GM18951 (cell line): ENCODE measurements around the gene SULT1A2.
"Not testable (repeated sequence)": the region's sequence is repeated elsewhere in the genome, so short reads cannot be mapped to it uniquely, and the experiment has no call there.

Experiments used
- POLR2A ChIP-seq: IDR thresholded peaks from 4 replicates; pipeline ENCODE4 v1.6.1; 2011; ENCODE audit warnings: mild to moderate bottlenecking; ENCODE audit not compliant: insufficient read length, insufficient read depth; ENCODE audit errors: extremely low read depth
- in situ Hi-C: fragments of 300-500 bp; cut with MboI; formaldehyde crosslinking; loops from one replicate; pipeline ENCODE4 v1.12.0; 2022; ENCODE audit warnings: low sequenced_read_pairs, mixed read lengths, inconsistent platforms; ENCODE audit not compliant: unreplicated experiment

The SULT1A2 gene

DNA sequence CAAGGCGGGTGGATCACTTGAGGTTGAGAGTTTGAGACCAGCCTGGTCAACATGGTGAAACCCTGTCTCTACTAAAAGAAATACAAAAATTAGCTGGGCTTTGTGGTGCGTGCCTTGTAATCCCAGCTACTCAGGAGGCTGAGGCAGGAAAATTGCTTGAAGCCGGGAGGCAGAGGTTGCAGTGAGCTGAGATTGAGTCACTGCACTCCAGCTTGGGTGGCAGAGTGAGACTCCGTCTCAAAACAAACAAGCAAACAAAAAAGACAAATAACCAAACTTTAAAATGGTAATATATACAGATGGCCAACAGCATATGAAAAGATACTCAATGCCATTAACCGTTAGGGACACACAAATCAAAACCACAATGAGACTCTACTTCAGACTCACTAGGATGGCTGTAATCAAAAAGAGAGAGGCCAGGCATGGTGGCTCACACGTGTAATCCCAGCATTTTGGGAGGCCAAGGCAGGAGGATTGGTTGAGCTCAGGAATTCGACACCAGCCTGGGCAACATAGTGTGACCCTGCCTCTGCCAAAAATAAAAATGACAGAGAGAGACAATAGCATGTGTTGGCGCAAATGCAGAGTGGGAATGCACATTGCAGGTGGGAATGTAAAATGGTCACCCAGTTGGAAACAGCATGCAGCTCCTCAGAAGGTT lies 21.3 kb downstream of the SULT1A2 start:
- in situ Hi-C loops = no loop called here
- no peak for TF ChIP-seq POLR2A

DNA sequence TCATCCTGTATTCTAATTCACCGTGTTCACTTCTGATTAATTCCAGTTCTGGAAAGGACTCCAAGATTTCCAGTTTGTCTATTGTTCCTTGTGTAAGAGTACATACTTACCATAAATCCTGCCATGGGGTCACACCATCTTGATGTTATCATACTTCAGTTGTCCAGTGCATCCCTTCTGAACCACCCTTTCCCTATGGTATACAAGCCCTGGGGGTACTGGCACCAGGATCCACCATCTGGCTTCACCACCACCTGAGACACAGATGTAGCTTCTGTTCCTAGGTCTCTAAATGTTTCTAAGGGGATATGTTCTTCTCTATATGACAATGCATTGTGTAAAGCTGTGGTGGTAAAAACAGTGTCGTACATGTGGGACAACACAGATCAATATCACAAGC lies 21.9 kb downstream of the SULT1A2 start:
- TF ChIP-seq POLR2A = no peak
- in situ Hi-C loops = no loop called here

DNA sequence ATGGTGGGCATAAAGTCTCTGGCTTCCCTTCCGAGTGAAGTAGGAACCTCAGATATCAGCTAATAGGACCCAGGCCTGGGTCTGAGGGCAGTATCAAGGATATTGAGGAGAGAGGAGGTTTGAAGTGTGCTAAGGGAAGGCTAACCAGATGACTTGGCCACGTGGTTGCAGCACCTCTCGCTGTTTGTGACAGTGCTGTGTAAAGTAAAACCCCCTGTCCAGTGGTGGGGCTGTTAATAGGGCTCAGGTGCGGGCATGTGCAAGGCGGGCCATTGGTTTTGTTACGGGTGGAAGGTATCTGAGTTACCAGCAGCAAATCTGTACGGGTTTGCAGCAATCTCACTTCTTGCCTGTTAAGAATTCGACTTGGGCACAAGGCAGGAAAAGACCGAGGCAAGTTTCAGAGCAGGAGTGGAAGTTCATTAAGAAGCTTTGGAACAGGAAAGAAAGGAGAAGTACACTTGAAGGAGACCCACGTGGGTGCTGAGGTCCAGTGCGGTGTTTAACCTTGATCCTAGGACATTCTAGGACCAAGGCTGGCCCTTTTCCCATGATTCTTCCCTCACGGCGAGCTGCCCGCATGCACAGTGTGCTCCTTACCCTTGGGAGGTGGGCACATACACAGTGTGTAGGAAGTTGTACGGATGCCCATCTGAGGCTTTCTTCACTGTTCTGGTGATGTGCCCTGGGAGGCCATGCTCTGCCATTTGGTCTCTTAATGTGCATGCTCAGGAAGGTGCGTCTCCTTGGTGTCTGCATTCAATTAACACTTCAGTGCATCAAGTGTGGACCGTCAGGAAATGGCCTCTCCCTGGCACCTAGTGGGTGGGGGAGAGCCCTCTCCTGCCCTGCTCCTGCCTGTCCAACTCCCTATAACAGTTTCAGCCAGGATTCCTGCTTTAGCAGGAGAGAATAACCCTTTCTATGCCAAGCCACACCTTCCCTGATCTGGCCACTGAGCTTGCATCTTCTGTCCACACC lies 22.8 kb downstream of the SULT1A2 start:
- in situ Hi-C loops = no loop called here
- no peak for TF ChIP-seq POLR2A

DNA sequence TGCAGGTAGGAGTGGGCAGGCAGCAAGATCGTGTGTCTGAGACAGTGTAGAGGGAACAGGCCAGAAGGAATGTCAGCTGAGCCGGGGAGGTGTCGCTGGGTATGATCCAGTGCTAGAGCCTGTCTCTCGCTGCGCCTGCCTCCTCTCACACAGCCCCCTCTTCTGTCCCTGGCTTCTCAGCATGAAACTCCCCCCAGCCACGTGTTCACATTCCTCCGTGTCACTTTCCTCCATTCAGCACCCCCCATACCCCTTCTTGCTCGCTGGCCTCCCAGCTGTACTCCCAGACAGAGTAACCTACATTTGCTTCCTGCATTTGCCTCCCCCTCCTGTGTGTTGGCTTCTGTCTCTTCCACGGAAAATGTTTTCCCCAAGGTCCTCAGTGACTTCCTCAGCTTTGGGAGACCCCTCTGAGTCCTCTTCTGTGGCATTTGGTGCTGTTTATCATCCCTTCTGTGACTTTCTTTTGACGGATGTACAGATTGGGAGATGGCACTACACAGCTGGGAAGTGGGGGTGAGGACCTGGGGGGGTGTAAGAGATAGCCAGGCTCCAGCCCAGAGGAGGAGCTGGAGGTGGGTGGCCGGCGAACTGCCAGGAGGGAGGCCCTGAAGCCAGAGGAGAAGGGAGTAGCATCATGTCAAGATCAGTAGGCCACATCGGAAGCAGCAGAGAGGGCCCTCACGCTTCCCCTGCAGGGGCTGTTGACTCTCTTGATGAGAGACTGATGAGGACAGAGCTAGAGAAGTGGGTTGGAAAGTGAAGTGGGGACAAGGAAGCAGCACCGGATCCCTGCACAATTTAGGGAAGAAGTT lies 23.9 kb downstream of the SULT1A2 start:
- no peak for TF ChIP-seq POLR2A
- in situ Hi-C loops = no loop called here

DNA sequence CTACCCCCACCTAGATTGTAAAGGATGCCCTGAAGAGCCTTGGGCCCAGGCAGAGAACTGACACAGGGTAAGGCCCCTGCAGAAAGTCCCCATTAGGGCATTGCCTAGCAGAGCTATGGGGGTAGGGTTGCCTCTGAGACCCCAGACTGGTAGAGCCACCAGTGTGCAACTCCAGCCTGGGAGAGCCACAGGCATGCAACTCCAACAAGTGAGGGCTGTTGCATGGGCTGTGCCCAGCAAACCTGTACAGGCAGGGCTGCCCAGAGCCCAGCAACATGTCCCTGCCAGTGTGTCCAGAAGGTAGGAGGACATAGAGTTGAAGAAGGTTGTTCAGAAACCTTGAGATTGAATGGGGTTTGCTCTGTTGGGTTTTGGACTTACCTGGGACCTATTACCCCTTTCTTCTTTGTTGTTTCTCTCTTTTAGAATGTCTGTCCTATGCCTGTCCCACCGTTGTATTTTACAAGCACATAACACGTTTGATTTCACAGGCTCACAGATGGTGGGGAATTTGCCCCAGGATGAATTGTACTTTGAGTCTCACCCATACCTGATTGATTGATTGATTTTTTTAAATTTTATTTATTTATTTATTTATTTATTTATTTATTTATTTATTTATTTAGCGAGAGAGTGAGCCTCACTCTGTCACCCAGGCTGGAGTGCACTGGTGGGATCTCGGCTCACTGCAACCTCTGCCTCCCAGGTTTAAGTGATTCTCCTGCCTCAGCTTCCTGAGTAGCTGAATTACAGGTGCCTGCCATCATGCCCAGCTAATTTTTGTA lies 26.7 kb downstream of the SULT1A2 start:
- no peak for TF ChIP-seq POLR2A
- in situ Hi-C loops = no loop called here

DNA sequence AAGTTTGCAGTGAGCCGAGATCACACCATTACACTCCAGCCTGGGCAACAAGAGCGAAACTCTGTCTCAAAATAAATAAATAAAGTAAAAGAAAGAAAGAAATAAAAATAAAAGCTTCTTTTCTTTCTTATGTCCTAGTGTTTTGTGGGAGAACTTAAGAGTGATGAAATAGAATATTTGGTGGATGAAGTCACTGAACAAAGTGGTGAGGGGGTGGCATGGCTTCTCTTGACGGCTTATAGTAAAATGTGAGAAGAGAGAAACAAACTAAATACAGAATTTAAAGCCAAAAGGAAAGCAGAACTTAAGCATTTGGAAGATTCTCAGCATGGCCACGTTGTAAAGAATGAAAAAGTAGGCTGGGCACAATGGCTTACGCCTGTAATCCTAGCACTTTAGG lies 27.8 kb downstream of the SULT1A2 start:
- no peak for TF ChIP-seq POLR2A
- in situ Hi-C loops = no loop called here

DNA sequence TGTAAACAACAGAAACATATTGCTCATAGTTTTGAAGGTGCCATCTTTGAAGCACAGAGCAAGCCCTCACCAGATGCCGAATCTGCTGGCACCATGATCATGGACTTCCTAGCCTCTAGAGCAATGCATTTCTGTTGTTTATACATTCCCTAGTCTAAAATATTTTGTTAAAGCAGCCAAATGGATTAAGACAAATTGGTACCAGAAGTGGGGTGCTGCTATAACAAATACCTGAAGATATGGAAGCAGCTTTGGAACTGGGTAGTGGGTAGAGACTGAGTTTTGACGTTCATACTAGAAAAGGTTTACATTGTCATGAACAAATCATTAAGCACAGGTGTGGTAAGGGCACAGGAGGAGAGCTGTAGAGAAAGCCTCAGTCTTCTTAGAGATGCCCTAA lies 29.6 kb downstream of the SULT1A2 start:
- no peak for TF ChIP-seq POLR2A
- in situ Hi-C loops = no loop called here

DNA sequence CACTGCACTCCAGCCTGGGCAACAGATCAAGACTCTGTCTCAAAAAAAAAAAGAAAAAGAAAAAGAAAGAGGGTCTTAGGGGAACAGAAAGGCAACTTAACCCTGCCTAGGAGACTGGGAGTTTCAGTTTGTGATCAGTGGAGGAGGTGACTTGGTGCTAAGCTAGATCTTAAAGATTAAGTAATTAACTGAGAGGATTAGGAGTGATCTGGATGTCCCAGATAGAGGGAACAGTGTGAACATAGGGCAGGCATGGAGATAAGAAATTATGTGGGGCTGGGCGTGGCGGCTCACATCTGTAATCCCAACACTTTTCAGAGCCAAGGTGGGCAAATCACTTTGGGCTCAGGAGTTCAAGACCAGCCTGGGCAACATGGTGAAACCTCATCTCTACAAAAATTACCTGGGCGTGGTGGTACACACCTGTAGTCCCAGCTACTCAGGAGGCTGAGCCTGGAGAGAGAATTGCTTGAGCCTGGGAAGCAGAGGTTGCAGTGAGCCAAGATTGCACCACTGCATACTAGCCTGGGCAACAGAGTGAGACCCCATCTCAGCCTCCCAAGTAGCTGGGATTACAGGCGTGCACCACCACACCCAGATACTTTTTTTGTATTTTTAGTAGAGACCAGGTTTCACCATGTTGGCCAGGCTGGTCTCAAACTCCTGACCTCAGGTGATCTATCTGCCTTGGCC lies 30.5 kb downstream of the SULT1A2 start:
- in situ Hi-C loops = not testable (repeated sequence)

DNA sequence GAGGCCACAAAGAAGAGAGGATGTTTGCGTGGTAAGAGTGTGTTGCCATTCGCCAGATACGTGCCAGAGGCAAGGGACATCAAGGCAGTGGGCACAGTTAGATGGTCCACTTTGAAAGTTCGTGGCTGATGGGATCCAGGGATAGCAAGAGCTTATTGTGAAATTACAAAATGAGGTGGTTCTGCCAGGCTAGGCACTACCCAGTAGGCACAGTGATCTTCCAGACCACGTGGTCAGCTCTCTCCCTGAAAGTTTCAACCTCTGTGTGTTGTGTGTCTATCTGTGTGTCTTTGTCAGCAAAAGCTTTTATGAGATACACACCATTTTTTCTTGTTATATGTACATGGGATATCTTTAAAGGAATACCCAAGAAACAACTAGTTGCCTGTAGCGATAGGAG lies 33.6 kb downstream of the SULT1A2 start:
- in situ Hi-C loops = no loop called here
- TF ChIP-seq POLR2A = no peak

DNA sequence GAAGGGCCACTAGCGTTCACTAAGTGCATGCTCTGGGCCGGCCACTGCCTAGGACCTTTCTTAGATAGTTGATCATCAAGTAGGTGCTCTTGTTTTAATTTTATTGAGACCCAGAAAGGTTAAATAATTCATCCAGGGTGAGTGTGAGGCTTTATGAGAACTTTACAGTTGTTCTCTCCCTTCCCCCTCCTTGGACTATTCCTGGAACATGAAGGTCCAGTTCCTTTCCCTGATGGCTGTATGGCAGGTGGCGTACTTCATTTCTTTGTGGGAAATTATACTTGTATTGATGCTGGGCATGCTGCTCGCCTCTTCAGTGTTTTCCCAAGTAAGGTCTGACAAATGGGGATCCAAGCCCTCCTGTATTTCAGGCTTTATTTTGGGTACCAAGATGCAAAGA lies 34.7 kb downstream of the SULT1A2 start:
- in situ Hi-C loops = no loop called here
- TF ChIP-seq POLR2A = no peak

DNA sequence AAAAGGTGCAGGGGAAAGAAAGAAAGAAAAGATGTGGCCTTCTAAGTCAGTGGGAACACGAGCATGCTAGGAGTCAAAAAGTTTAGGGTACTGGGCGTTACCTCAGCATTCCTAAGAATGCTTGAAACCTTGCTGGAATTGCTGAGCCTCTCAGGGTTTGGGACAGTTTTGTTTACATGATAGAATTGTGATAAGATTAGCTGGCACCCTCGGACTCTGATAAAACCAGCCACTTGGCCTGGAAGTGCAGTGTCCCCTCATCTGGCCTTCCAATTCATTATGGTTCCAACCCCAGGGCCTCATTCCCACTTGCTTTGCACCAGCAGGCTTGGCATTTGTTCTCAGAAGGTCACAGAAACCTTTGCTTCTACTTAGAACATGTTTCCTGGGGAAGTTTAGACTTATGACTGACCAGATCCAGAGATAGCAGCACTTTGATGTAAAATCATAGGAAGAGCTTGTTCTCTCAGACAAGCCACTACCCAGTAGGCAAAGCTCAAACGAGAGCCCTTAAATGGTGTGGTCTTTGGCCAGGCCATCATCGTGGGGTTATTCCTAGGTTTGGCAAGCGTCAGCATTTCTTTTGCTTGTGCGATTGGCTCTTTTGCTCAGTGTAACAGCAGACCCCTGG lies 35.2 kb downstream of the SULT1A2 start:
- TF ChIP-seq POLR2A = no peak
- in situ Hi-C loops = no loop called here

DNA sequence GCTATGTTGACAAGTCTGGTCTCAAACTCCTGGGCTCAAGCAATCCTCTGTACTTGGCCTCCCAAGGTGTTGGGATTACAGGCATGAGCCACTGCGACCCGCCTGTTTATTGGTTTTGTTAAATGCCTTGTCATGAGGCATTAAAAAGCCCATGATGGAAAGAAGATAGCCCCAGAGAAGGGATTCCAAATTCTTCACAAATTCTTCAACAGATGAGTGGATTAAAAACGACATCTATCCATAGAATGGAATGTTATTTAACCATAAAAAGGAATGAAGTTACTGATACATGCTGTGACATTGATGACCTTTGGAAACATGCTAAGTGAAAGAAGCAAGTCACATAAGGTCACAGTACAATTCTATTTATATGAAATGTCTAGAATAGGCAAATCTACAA lies 38.4 kb downstream of the SULT1A2 start:
- no peak for TF ChIP-seq POLR2A
- in situ Hi-C loops = no loop called here

DNA sequence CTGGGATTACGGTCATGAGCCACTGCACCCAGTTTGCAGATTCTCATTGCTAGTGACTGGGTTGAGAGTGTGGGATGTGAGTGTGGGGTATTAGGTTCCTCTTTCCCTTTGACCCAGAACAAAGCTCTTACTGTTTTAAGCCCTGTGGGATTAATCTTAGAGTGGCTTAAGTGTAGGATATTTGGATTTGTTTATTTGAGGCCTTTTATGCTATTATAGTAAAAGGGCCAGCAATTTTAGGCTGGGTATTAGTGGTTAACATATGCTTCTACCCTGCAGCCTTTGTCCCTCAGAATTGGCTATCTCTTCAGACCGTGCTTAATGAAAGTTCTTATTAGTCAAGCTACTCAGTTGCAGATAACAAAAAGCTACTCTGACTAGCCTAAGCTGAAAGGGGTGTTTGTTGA lies 39.9 kb downstream of the SULT1A2 start:
- in situ Hi-C loops = no loop called here
- no peak for TF ChIP-seq POLR2A
